T-helper 1 cell treated with Interleukin-12 subunit alpha and Interleukin-12 subunit beta and Interleukin-4 antibody, amounts not matched to agents 30 ng/mL and 1 ng/mL, for 36 hours (primary cell): ENCODE results near the gene STH. TPM values are rescaled to one million over a fixed set of nuclear protein-coding genes. Genes with fewer than 3 reads are reported as not detected.

Experiments used
- intact Hi-C: fragments of 100-400 bp; cut with micrococcal nuclease; formaldehyde crosslinking; loops from one replicate; pipeline ENCODE4 v1.15.1; 2024
- total RNA-seq: library from RNA; stranded (reverse); gene quantifications from 2 replicates; pipeline ENCODE4 v1.2.3, GENCODE V29; 2022

STH gene
- total RNA-seq, 1 donor from 2014 or later, result not detected

DNA sequence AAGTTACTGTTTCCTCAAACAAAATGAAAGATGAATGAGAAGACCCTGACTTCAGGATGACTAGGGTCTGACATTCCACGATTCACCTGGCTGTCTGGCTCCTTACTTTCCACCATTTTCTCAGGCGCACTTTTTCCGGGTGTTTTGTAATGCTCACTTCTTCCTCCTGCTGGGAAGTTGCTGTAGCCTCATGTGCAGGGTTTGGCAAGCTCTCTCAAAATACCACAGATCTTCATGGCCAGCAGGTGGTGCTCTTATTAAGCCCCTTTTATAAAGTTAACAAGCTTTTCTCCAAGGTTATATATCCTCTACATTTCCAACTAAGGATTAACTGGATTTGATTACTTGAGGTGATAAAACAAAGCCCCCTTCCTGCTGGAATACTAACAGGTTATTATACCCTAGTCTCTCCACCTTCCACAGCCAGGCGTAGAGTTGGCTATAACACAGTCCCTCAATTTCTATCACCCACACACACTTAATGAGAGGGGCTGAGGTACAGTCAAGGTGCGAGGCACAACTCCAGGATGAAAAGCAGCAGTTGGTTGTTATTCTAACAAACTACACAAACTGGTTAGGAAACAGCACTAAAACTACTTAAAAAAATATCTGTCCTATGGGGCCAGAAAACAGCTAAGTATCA is 45.4 kb downstream of the STH start:
- intact Hi-C loops, result loop anchor here (1.0 kb wide), 3 partner anchors 42 to 169 kb away; no protein-coding TSS in a partner anchor

DNA sequence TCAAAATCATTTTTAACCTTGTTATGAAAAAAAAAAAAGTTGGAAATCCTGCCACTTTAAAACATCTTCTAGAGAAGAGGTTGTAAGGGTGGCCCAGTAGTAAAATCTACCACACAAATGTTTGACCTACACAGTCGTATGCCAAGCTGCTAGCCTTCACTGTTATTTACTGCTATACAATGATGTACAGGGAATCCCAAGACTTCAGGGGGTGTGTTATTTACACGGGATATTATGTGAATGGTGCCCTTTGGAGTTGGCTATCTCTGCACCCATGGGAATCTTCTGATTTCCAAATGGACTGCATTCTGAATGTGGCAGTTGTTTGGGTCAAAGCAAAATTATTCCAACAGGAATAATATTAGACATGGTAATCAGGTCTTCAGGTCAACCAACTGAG is 45.9 kb downstream of the STH start:
- intact Hi-C loops, result loop anchor here (1.0 kb wide), 3 partner anchors 43 to 168 kb away; no protein-coding TSS in a partner anchor

GRCh38 chr17:46045639-46046038 is 46.6 kb downstream of the STH start:
- intact Hi-C loops, result no loop called here

DNA sequence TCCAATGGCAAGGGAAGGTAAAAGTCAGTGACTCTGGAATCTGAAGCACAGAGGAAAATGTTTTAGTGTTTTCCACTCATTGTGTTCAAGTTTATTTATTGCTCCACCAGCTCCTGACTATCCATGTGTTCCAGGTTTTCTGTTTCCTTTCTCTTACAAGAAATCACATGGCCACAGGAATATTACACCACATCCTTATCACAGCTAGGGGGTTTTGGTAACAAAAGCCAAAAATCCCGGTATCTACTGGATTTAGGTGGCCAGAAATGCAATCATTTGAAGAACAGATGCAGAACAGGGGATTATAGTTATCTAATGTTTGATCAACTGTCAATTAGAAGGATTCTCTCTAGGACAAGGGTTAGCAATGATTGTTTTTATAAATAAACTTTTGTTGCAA is 47.9 kb downstream of the STH start:
- intact Hi-C loops, result no loop called here

DNA sequence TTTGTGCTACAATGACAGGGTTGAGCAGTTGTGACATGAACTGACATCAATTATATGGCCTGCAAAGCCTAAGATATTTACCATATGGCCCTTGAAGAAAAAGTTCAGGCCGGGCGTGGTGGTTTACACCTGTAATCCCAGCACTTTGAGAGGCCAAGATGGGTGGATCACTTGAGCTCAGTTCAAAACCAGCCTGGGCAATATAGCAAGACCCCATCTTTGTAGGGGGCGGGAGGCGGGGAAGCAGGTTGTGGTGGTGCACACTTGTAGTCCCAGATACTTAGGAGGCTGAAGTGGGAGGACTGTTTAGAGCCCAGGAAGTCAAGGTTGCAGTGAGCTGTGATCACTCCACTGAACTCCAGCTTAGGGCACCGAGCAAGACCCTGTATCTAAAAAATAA is 48.3 kb downstream of the STH start:
- intact Hi-C loops, result no loop called here

GRCh38 chr17:46047856-46048255 is 48.8 kb downstream of the STH start:
- intact Hi-C loops, result no loop called here

Other genes with a start within 250 kb of the STH start
- not detected in 2 replicates for gene CRHR1, start 214.9 kb upstream of the STH start, total RNA-seq
- gene SPPL2C, start 154.4 kb upstream of the STH start, total RNA-seq, result not detected in 2 replicates
- gene MAPT, start 104.7 kb upstream of the STH start, total RNA-seq, result 0.10 and 0.25 TPM in 2 replicates
- 122 and 124 TPM in 2 replicates for gene KANSL1, start 194.2 kb downstream of the STH start, total RNA-seq